ENCODE data around the gene POM121C. TPM values are rescaled to one million over a fixed set of nuclear protein-coding genes. Genes with fewer than 3 reads are reported as not detected.
"Not testable (repeated sequence)": the region's sequence is repeated elsewhere in the genome, so short reads cannot be mapped to it uniquely, and the experiment has no call there.

The POM121C gene
- total RNA-seq, 2 experiments from 2014 or later, result 19.9 to 101 TPM

- H3K4me3 ChIP-seq (ENCODE audit: low read depth, low read length, poor library complexity, severe bottlenecking); H3K4me2 ChIP-seq (ENCODE audit: low read length); H3K36me3 ChIP-seq (ENCODE audit: insufficient read depth, low read length); H3K27ac ChIP-seq (ENCODE audit: low read depth, low read length, poor library complexity, severe bottlenecking); BruUV-seq (replicated peaks); POLR2A ChIA-PET; DNase-seq (ENCODE audit: low spot score); H3K4me1 ChIP-seq (ENCODE audit: insufficient read depth, low read length, poor library complexity, severe bottlenecking); H3K79me2 ChIP-seq (ENCODE audit: insufficient read depth, low read depth, low read length); intact Hi-C loops (cut with micrococcal nuclease; ENCODE audit: unreplicated experiment); CTCF ChIA-PET (ENCODE audit: unreplicated experiment); H2AFZ ChIP-seq (ENCODE audit: low read length); H4K20me1 ChIP-seq (ENCODE audit: insufficient read depth, low read length); H3K9me2 ChIP-seq (ENCODE audit: insufficient read depth, low read length); H3K9me3 ChIP-seq (ENCODE audit: low read length): not testable (repeated sequence)
These were observed 22.9 kb upstream of the POM121C start for GRCh38 chr7:75509033-75509432.

- H4K20me1 ChIP-seq (ENCODE audit: insufficient read depth, low read length); CTCF ChIA-PET (ENCODE audit: unreplicated experiment): not testable (repeated sequence)
These were observed 5.9 kb upstream of the POM121C start, which contains the start of gene SPDYE5 for GRCh38 chr7:75492020-75492419. Gene SPDYE5, plus strand, starts transcription at chr7:75492320. Its CDS starts 1,728 bp downstream, at chr7:75494048.

GRCh38 chr7:75485355-75485978 is 632 bp downstream of the POM121C start:
- H3K36me3 ChIP-seq (ENCODE audit: insufficient read depth, low read length), result peaks cover 18% of the 10 kb centered on the region
- peak overlapping the region; percentile 62 for H3K4me2 ChIP-seq (ENCODE audit: low read length)
- H4K20me1 ChIP-seq (ENCODE audit: insufficient read depth, low read length); DNase-seq (ENCODE audit: low spot score); H3K9me2 ChIP-seq (ENCODE audit: insufficient read depth, low read length); H3K9me3 ChIP-seq (ENCODE audit: low read length); CTCF ChIA-PET (ENCODE audit: unreplicated experiment); POLR2A ChIA-PET; BruUV-seq (replicated peaks); H3K4me1 ChIP-seq (ENCODE audit: insufficient read depth, low read length, poor library complexity, severe bottlenecking): not testable (repeated sequence)
- peaks cover 20% of the 10 kb centered on the region; the same call in 1 of the 2 replicates for H3K79me2 ChIP-seq (ENCODE audit: insufficient read depth, low read depth, low read length)
- peak overlapping the region; percentile 80 for H3K4me3 ChIP-seq (ENCODE audit: low read depth, low read length, poor library complexity, severe bottlenecking)
- H3K27ac ChIP-seq (ENCODE audit: low read depth, low read length, poor library complexity, severe bottlenecking), result peak overlapping the region; percentile 41
- intact Hi-C loops (cut with micrococcal nuclease; ENCODE audit: unreplicated experiment), result loop anchor here (5.0 kb wide), 1 partner anchor 42 kb away; no protein-coding TSS in a partner anchor
- H2AFZ ChIP-seq (ENCODE audit: low read length), result peak overlapping the region; percentile 70; the same call in 1 of the 2 replicates

More at GRCh38 chr7:75492020-75492419, 5.9 kb upstream of the POM121C start, which contains the start of gene SPDYE5:
- H3K36me3 ChIP-seq (ENCODE audit: insufficient read depth, low read length); DNase-seq (ENCODE audit: low spot score); POLR2A ChIA-PET; BruUV-seq (replicated peaks); intact Hi-C loops (cut with micrococcal nuclease; ENCODE audit: unreplicated experiment); H3K79me2 ChIP-seq (ENCODE audit: insufficient read depth, low read depth, low read length); H3K9me3 ChIP-seq (ENCODE audit: low read length); H3K4me2 ChIP-seq (ENCODE audit: low read length); H3K27ac ChIP-seq (ENCODE audit: low read depth, low read length, poor library complexity, severe bottlenecking); H3K9me2 ChIP-seq (ENCODE audit: insufficient read depth, low read length); H3K4me3 ChIP-seq (ENCODE audit: low read depth, low read length, poor library complexity, severe bottlenecking); H2AFZ ChIP-seq (ENCODE audit: low read length); H3K4me1 ChIP-seq (ENCODE audit: insufficient read depth, low read length, poor library complexity, severe bottlenecking): not testable (repeated sequence)

GRCh38 chr7:75480313-75480712 is 5.8 kb downstream of the POM121C start:
- not testable (repeated sequence) for BruUV-seq (replicated peaks)

GRCh38 chr7:75477457-75477856 is 8.6 kb downstream of the POM121C start:
- H3K27ac ChIP-seq (ENCODE audit: low read depth, low read length, poor library complexity, severe bottlenecking); H3K4me1 ChIP-seq (ENCODE audit: insufficient read depth, low read length, poor library complexity, severe bottlenecking); H3K9me2 ChIP-seq (ENCODE audit: insufficient read depth, low read length); POLR2A ChIA-PET; H3K9me3 ChIP-seq (ENCODE audit: low read length); CTCF ChIA-PET (ENCODE audit: unreplicated experiment); DNase-seq (ENCODE audit: low spot score); intact Hi-C loops (cut with micrococcal nuclease; ENCODE audit: unreplicated experiment); H2AFZ ChIP-seq (ENCODE audit: low read length); H3K4me2 ChIP-seq (ENCODE audit: low read length); H4K20me1 ChIP-seq (ENCODE audit: insufficient read depth, low read length); H3K4me3 ChIP-seq (ENCODE audit: low read depth, low read length, poor library complexity, severe bottlenecking); BruUV-seq (replicated peaks): not testable (repeated sequence)
- Histone ChIP-seq H3K79me2 (ENCODE audit: insufficient read depth, low read depth, low read length) (peaks cover 14% of the 10 kb centered on the region; the same call in 1 of the 2 replicates), H3K36me3 (ENCODE audit: insufficient read depth, low read length) (peaks cover 25% of the 10 kb centered on the region)

More at GRCh38 chr7:75480313-75480712, 5.8 kb downstream of the POM121C start:
- H2AFZ ChIP-seq (ENCODE audit: low read length); H3K4me3 ChIP-seq (ENCODE audit: low read depth, low read length, poor library complexity, severe bottlenecking); H4K20me1 ChIP-seq (ENCODE audit: insufficient read depth, low read length); H3K4me2 ChIP-seq (ENCODE audit: low read length); H3K27ac ChIP-seq (ENCODE audit: low read depth, low read length, poor library complexity, severe bottlenecking); DNase-seq (ENCODE audit: low spot score); POLR2A ChIA-PET; intact Hi-C loops (cut with micrococcal nuclease; ENCODE audit: unreplicated experiment); H3K9me3 ChIP-seq (ENCODE audit: low read length); CTCF ChIA-PET (ENCODE audit: unreplicated experiment); H3K4me1 ChIP-seq (ENCODE audit: insufficient read depth, low read length, poor library complexity, severe bottlenecking); H3K9me2 ChIP-seq (ENCODE audit: insufficient read depth, low read length): not testable (repeated sequence)
- peaks cover 18% of the 10 kb centered on the region for H3K36me3 ChIP-seq (ENCODE audit: insufficient read depth, low read length)
- H3K79me2 ChIP-seq (ENCODE audit: insufficient read depth, low read depth, low read length), result peaks cover 21% of the 10 kb centered on the region; the same call in 1 of the 2 replicates

GRCh38 chr7:75470166-75470565 is 15.9 kb downstream of the POM121C start:
- DNase-seq (ENCODE audit: low spot score); H3K27ac ChIP-seq (ENCODE audit: low read depth, low read length, poor library complexity, severe bottlenecking); H3K4me3 ChIP-seq (ENCODE audit: low read depth, low read length, poor library complexity, severe bottlenecking); H3K9me3 ChIP-seq (ENCODE audit: low read length); H3K4me1 ChIP-seq (ENCODE audit: insufficient read depth, low read length, poor library complexity, severe bottlenecking); intact Hi-C loops (cut with micrococcal nuclease; ENCODE audit: unreplicated experiment); CTCF ChIA-PET (ENCODE audit: unreplicated experiment); H4K20me1 ChIP-seq (ENCODE audit: insufficient read depth, low read length); H2AFZ ChIP-seq (ENCODE audit: low read length); H3K4me2 ChIP-seq (ENCODE audit: low read length); H3K79me2 ChIP-seq (ENCODE audit: insufficient read depth, low read depth, low read length); H3K9me2 ChIP-seq (ENCODE audit: insufficient read depth, low read length); BruUV-seq (replicated peaks); POLR2A ChIA-PET: not testable (repeated sequence)
- H3K36me3 ChIP-seq (ENCODE audit: insufficient read depth, low read length), result peaks cover 58% of the 10 kb centered on the region

All from OCI-LY7 (cell line).